Ramos (cell line): ENCODE data around the gene UST.
"Not testable (repeated sequence)": the region's sequence is repeated elsewhere in the genome, so short reads cannot be mapped to it uniquely, and the experiment has no call there.

Experiments
- in situ Hi-C: fragments of 300-500 bp; cut with MboI; formaldehyde crosslinking; loops from one replicate; pipeline ENCODE4 v1.14.3; 2022; ENCODE audit warnings: low sequenced_read_pairs; ENCODE audit not compliant: unreplicated experiment

UST gene

DNA sequence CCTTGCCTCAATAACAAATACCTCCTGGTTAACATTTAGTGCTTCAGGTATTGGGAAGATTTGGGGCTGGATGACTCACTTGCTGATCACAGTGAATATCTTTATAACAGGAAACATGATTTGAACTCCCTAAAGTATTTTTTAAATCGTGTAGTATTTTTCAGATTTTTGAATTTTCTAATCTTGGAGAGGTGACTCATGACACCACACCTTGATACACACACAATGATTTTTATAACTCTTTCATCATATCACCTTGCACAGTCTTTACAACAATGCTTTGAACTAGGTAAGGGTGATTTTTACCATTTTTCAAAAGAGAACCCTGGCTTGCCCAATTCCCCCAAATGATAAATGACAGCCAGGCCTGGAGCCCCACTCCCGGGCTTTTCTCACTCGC is 273.5 kb downstream of the UST start:
- in situ Hi-C loops, result no loop called here

DNA sequence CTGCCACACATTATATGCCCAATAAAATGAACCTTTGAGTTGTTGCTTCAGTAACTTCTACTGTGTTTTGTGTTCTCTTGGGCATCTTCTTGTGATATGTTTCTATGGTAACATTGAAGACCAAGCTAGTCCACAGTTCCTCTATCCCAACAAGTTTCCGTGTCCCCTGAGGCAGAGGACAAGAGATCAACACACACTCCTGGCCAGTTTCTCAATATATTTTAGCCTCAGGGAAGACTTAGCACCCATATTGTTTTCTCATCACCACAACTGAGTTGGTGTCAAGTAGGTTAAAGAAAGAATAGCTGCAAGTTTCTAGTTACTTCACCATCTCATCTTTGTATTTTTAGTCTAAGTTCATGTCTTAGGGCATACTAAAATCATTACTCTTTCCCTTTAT is 277.5 kb downstream of the UST start:
- in situ Hi-C loops, result no loop called here

DNA sequence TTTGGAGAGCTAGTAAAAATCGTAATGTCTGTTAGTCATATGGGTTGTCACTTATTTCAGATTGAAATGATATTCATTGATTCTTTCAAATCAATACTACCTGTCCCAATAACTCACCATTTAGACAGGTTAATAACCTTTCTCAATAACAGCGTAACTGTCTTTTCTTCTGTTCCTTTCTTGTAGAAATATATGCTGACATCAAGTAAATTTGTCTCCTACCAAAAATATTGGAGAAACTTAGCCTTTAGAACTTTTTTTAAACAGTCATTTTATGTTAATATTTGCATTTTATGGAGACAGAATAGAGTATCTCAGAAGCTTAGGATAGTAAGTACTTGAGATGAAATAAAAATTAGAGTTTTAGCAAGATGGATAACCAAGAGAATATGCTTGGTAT is 278.2 kb downstream of the UST start:
- in situ Hi-C loops, result loop anchor here (5.0 kb wide), 1 partner anchor 402 kb away; no protein-coding TSS in a partner anchor

DNA sequence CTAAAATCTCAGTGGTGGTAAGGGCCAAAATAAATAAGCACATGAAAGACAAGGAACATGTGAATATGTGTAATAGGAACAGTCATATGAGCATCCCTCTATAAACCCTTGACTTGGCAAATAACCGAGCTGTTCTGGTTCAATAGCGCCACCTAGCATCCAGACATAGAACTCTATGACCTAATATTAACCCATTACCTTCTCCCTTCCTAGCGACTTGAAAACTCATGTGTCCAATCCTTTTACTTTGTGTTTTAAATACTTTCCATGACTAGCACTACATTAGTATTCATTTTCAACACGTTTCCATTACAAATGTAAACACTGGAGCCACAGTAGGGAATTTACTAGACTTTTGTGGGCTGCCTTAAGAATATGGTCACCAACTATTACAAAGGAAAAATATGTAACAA is 279.7 kb downstream of the UST start:
- in situ Hi-C loops, result loop anchor here (5.0 kb wide), 1 partner anchor 401 kb away; no protein-coding TSS in a partner anchor

DNA sequence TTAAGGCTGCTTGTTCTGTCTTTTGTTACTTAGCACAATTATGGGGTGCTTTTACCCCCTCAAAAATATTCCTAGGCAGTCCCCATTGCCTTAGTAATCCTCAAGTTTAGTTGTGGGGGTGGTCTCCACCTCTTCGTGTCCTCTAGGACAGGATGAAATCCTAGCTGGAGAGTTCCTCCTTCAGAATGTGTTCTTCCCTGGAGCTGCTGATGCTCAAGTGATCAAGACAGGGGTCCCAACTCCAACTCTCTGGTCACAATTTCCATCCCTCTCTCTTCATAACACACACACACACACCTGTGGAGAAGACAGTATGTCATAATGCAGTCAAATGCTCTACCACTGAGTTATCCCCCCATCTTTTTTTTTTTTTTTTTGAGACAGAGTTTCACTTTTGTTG is 280.7 kb downstream of the UST start:
- in situ Hi-C loops, result loop anchor here (5.0 kb wide), 1 partner anchor 400 kb away; no protein-coding TSS in a partner anchor

DNA sequence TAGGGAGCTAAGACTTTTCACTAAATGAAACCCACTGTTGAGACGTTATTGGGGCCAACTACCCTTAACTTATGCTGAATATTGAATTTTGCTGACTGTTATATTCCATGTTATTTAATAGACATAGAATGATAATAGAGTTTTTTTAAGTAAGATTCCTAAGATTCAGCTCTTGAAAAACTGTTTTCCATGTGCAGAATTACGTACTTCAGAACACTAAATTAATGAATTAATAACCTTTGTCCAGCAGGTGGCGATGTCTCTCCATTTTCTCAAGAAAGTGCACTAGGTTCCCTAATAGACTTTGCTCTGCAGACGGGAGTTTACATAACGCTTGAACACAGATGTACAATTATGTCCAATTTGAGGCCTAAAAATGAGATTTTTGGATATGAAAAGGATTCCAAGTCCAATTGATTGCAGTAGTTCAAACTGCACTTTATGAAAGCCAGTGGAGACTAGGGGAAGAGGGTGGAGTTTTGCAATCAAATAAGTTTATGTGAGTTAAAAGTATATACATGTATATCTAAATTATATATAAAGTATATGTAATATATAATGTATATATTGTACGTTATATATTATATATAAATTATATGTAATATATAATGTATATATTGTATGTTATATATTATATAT is 282.1 kb downstream of the UST start:
- in situ Hi-C loops, result loop anchor here (5.0 kb wide), 1 partner anchor 398 kb away; no protein-coding TSS in a partner anchor

DNA sequence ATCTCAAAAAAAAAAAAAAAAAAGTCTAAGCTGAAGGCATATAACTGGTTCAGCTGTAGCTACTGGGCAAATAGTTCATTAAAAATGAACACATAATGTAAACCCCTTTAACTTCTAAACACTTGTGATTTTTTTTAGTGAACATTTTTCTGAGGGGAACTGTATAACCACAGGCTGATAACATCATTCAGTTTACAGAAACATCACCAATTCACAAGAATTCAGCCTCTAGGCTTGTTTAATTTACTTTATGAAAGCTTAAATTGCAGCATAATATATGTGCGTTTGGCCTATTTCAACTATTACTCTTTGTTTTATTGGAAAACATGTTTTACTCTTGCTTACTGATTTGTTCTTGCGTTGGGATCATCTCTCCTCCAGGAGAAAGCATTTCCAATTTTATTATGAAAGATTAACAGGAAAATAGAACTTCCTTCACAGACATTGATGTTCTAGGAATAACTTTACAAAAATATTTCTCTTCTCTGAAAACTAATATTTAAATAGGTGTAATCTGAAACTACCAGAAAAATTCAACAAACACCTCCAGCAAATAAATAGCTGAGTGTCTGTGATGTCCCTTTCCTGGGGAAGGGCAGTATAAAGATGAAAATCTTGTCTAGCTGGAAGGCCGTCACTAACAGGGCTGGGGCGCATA is 284.5 kb downstream of the UST start:
- in situ Hi-C loops, result no loop called here

DNA sequence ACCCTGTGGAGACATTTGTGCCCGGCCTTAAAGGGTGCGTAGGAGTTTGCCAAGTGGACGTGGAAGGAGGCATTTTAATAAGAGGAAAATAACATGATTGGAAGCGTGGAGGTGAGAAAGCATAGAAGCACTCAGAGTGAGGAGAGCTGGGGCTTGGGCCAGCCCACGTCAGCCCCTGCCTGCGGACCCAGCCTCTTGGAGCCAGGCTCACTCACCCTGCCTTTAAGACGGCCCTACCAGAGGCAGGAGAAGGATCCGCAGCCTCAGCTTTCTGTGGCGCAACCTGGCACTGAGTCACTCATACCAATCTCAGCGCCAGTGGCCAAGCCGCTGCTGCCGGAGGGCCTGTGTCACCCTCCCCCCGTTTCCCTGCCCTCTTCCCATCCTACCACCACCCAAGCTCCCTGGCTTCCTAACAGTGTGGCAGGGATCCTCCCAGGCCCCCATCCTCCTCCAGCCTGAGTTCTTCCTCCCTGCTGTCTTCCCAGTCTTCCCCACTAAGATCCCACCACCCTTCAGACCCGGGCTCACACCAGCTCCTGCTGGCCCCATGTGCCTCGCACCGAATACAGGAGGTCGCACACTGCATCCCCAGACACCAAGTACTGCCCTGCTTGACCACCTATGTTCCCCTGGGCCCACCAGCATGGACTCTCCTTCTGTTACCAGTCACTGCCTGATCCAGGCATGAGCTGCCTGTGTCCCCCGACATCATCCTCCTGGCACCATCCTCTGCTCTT is 285.2 kb downstream of the UST start:
- in situ Hi-C loops, result no loop called here

DNA sequence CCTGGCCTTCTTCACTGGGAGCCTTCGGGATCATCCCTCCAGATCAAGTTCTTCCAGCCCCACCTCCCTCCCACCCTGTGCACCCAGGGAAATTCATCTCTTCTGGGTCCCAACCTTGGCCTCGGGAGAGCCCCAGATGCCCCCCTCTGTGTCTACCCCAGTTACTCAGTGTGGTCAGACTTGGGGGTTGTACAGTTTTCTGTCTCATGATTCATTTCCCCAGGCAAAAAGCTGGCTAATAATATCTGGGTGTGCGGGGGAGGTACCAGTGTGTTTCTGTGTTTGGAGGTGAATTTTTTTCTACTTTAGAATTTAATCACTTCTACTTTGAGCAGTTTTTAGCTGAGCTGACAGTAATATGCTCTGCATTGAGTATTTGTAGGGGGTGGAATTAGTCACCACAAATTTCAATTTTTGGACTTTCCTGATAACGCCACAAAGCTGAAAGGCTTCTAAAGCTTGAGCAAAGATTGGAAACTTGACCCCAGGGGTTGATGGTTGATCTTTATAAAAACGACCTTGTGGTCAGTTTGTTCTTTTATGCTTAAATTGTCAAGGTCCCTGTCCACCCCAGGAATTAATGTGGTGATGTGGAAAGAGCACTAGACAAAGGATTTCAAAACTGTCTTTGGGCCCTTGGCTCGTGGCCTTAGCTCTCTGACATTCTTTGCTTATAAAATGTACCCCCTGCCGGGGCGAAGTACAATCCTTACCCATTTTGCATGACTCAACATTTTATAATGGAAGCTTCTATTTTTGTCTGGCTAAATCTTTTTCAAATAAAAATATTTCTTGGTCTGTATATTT is 286.0 kb downstream of the UST start:
- in situ Hi-C loops, result no loop called here

DNA sequence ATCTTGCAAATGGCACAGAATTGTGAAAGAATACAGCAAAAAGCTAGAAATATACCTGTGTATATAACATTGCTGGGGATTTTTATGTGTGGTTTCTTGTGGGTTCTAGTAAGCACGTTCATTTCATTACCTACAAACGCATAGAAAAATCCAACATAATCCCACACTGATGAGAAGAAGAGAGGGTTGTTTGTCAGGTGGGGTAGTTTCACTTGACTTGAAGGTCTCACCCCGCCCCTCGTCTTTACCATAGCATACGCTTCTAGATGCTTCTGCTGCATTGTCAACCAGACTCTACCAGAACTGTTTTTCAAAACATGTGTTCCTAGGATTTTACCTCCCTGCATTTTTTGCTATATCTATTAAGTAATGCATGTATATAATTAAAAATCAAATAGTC is 286.6 kb downstream of the UST start:
- in situ Hi-C loops, result no loop called here

DNA sequence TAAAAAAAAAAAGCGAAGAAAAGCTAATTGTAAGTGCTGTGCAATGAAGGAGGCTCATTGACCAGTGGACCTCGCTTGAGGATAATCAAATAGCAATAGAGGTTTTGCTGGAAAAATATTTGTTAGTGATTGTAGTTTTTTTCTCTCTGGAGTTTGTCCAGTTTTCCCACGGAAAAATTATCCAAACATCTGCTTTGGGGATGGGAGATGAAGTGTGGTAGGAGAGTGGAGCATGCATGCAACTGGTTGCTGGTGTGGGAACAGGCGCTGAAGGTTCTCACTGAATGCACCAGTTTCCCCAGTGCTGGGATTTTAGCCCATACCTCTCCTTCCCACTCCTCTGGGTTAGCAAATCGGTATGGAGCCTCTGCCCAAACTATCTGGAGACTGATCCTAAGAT is 288.9 kb downstream of the UST start:
- in situ Hi-C loops, result no loop called here

DNA sequence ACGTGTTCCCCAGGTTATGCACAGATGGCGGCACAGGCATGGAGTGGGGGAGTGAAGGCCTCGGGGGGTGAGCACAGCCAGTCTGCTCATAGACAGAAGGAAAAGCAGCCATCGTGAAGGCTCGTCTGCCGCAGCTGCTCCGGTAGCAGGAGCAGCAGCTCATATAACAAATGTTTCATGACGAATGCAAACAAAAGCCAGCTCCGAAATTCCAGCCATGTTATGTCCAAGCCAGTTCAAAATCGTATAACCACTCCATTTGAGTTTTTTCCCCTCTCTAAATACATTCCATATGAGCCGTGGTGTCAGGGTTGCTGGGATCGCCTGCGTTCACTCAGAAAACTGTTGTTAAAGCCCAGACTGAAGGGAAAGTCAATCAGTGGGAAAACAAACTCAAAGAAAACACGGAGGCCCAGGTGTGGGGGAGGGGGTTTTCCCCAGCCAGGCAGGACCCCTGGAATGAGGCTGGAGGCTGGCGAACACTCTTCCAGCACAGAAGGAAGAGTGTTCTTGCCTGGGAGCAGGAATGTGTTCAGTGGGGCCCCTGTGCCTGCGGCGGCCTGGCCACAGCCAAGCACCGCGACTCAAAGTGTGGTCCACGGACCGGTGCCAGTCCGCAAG is 290.3 kb downstream of the UST start:
- in situ Hi-C loops, result no loop called here

DNA sequence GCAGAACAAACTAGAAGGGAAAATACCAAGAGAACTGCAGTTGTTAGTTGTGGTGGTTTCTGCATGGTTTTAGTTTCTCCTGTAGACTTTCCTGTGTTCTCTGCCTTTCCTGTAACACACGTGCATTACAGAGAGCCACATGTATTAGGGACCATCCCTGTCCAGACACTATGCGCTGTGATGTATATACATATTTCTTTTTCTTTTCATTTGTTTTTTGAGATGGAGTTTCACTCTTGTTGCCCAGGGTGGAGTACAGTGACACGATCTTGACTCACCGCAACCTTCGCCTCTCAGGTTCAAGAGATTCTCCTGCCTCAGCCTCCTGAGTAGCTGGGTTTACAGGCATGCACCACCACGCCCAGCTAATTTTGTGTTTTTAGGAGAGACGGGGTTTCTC is 292.2 kb downstream of the UST start:
- in situ Hi-C loops, result not testable (repeated sequence)

DNA sequence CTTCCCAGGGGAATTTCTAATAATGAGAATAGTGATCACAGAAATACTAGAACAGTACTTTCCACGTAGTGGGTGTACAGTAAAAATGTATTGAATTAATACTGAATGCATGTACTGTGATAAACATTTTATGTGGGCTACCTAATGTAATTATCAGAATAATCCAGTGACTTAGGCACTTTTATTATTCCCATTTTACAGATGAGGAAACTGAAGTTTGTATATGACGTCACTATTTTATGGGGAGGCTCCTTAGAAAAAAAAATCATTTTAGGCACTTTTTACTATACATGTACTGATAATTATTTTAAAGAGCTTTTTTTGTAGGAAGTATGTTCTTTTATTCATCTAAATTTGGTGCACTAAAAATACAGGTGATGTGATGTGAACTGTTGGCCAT is 295.1 kb downstream of the UST start:
- in situ Hi-C loops, result no loop called here

DNA sequence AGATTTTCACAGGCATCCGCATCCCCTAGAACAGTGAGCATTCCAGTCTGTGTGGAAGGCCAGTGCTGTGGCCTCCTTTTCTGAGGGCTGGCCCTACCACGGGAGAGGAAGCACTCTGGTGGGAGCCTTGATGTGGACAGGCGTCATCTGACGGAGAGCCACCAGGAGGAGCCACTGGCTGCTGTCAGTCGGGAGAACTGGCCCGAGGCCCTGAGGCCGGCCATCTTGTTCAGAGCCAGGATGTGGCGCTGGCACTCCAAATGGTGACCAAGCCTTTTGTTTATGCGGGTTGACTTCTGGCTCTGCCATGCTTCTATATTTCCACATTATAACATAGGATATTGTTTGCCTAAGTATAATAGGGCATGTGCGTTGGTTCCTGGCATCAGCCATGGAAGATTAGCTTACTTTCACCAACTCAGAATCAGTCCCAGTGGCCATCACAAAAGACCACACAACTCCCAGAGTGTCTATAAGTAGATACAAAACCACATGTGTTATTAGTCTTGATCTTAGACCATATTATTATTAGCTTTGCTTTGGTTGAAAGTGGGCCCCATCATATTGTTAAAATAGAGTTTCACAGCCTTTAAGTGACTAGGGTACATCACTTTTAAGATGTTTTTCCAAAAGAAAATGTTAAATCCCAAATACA is 296.8 kb downstream of the UST start:
- in situ Hi-C loops, result no loop called here

DNA sequence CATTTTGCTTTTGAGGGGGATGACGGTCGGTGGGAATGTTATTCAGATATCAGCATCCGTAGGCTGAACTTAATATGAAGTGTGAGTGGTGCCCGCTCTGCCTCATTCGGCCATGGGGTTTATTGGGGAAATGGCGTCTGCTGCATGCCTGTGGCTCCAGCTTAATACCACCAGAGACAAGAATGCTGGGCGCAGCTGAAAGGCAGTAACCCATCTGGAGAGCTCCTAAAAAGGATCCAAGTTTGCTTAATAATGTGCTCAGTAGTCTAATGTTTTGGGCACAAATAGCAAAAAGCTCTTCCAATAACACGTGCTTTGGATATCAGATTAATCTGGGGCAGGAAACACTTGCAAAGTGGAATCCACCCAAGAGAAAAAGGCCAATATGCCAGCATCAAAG is 297.7 kb downstream of the UST start:
- in situ Hi-C loops, result no loop called here

DNA sequence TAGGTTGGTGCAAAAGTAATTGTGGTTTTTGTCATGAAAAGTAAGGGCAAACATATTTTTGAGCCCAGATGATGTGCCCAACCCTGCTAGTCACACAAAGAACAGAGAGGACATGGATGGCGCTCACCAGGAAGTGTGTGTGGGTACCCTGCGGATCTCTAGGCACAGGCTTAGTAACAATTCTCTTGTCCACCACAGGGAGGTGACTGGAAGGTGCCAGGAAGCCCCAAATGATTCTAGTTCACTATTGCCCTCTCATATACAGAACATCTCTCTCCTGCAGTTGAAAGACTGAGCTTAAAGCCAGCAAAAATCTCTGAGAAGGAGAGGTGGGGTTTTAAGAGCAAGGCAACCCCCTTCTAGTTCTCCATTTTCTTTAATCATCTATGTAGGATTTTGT is 298.6 kb downstream of the UST start:
- in situ Hi-C loops, result no loop called here

DNA sequence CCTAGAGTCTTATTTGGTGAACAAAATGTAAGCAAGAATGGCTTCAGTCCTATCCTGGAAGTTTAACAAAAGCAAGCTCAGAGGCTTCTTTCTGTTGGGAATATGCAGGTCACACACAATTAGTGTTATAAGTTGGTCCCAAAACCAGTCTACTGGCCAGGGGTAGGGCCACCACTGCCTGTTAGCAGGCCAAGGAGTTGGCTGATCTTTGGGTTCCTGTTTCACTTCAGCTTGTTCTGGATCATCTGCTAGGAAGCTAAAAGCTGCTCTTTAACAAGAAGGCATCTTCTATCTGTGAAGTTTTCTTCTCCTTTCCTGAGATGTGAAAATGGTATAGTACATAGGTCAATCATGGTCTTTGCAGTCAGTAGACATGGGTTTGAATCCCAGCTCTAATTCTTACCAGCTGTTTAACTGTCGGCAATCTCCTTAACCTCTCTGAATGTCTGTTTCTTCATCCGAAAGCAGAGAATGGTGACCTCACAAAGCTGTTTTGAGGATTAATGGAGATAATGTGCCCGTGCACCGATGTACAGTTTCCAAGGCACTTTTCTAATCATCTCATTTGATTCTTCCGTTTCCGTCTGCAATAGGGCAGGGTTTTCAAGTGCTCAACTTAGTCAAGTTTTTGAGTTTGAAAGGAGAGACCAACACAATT is 299.5 kb downstream of the UST start:
- in situ Hi-C loops, result no loop called here

DNA sequence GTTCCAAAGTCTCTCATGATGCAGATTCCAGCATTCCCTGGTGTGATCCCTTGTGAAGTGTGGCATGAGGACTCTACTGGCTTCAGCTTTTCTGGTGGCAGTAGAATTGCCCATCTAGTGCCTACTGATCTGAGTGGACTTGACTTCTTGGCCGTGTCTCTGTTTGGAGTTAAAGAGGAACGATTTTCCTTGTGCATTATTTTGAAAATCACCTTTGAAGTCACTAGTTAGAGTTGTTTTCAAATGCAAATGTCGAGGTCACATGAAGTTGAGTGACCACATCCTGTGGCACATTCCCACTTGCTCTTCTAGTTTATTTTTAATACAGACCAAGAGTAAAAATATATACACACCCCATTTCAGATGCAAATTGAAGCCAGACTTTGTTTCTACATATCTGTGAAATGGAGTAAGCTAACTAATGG is 300.0 kb downstream of the UST start:
- in situ Hi-C loops, result no loop called here
